Fibroblast of skin of right quadriceps (primary cell): ENCODE results near the gene SCYGR2.
A peak's percentile ranks its signal among the peaks of the same experiment; 100 is the strongest.
"Not testable (repeated sequence)": the region's sequence is repeated elsewhere in the genome, so short reads cannot be mapped to it uniquely, and the experiment has no call there.

Source experiments
- DNase-seq: peaks from one replicate; pipeline ENCODE4 v3.0.0-alpha.2; 2013

The SCYGR2 gene, protein sequence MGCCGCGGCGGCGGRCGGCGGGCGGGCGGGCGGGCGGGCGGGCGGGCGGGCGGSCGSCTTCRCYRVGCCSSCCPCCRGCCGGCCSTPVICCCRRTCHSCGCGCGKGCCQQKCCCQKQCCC

DNA sequence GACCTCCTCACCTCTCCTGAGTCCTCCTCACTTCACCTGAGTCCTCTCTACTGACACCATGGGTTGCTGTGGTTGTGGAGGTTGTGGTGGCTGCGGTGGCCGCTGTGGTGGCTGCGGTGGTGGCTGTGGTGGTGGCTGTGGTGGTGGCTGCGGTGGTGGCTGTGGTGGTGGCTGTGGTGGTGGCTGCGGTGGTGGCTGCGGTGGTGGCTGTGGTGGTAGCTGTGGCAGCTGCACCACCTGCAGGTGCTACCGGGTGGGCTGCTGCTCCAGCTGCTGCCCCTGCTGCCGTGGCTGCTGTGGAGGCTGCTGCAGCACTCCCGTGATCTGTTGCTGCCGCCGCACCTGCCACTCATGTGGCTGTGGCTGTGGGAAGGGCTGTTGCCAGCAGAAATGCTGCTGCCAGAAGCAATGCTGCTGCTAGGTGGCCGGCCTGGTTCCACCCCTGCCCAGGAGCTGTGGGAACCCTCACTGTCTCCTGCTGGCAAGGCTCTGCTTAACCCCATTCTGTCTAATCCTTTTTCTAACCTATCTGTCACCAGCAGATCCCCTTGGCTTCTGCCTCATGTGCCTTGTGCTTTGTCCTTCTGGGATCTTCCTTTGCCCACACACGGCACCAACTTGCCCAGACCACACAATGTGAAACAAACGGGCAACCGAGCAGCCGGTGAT lies at the start of gene SCYGR2:
Gene SCYGR2, plus strand, starts transcription at position 59 of the 669 bp plus-strand sequence. Its CDS starts 0 bp downstream, at position 59.
- DNase-seq: not testable (repeated sequence)

DNA sequence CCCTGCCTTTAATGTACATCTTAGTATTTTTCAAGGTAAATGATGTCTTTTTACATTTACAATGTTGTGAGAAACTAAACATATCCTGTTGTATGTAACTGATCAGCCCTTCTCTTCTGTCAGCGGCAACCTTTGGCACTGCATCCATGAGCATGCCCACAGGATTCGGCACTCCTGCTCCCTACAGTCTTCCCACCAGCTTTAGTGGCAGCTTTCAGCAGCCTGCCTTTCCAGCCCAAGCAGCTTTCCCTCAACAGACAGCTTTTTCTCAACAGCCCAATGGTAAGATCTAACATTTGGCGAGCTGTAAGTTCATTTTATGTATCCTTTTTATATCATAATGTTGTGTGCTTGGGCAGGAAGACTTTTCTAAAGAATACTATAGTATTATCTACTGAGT lies 46.9 kb upstream of the SCYGR2 start:
- DNase-seq: no peak

GRCh38 chr2:227562581-227562980 lies 36.1 kb upstream of the SCYGR2 start:
- DNase-seq: no peak

GRCh38 chr2:227565080-227565479 lies 33.6 kb upstream of the SCYGR2 start:
- DNase-seq: no peak

- no peak for DNase-seq
These were observed 32.7 kb upstream of the SCYGR2 start for GRCh38 chr2:227566012-227566411.

DNA sequence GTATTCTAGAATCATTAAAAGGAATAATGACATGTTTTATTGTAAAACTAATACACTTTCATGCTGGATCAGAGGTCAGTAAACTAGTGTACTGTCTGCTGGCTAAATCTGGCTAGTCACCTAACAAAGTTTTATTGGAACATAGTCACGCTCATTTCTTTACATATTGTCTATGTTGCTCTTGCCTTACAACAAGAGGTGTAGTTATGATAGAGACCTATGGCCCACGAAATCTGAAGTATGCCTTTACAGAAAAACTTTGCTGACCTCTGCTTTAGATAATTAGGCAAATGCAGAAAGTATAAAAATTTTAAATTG lies 29.9 kb upstream of the SCYGR2 start:
- no peak for DNase-seq

DNA sequence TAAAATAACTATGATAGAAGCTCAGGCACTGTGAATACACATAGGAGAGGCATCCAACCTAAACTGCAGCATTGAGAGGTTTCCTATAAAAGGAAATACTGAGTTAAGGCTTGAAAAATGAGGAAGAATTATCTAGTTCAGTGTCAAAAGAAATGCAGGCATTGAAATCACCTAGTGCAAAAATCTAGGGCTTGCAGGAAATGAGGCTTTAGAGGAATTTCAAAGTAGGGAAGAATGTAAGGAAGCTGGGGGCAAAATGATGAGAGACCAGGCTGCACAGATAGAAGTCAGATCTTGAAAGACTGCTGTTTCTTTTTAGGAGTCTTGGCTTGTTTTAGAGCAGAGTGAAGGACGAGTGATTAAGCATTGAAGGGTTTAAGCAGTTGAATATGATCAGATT lies 28.1 kb upstream of the SCYGR2 start:
- peak; percentile 6 for DNase-seq

- DNase-seq: no peak
These were observed 22.6 kb upstream of the SCYGR2 start for GRCh38 chr2:227576110-227576509.

DNA sequence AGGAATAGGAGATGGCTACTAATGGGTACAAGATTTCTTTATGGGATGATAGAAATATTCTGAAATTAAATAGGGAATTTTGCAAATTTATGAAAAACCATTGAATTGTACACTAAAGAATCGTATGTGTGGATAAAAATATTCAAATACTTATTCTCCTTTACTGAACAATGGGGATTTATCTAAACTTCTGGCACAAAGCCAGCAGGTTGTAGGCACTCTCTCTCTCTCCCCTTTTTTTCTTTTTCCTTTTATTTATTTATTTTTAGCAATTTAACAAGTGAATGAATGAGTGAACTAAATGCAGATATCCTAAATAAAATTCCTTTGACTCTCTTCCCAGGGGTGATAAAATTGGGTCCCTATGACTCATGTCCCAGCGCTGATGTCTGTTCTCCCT lies 21.9 kb upstream of the SCYGR2 start:
- DNase-seq: no peak

- DNase-seq: no peak
These were observed 21.1 kb upstream of the SCYGR2 start for GRCh38 chr2:227577555-227577954.

DNA sequence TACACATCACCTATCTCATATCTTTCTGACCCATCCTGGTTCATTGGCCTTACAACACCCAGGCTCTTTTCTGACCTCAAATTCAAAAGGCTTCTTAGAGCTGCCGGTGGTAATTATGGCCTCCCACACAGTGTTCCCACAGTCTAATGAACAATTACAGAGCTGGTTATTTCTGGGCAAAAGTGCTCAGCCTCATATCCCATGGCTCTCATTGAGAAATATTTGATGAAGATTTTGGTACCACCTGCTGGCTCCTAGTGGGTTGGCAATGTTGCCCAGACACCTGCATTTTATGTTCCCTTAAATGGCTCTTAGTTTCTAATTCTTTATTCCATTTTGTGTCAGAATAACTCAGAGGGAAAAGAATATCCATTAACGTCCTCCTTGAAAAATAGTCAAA lies 20.1 kb upstream of the SCYGR2 start:
- DNase-seq: no peak

DNA sequence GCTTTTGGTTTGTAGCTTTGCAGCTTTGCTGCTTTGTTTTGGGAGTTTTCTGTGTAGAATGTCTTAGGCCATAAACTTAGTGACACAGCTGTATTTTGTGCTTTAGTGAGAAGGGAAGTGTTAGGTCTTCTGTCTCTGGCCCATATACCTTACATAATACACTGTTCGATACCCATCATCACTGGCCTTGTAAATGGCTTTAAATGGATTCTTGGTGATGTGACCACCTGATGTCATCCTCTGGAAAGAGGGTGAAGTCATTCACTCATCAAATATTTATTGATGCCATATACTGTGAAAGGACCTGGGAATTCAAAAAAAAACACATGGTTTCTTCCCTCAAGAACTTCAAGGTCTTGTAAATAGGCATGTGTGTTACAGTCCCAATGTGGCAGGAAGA lies 18.9 kb upstream of the SCYGR2 start:
- no peak for DNase-seq

- DNase-seq: no peak
These were observed 16.3 kb upstream of the SCYGR2 start for GRCh38 chr2:227582369-227582768.

- DNase-seq: no peak
These were observed 5.9 kb upstream of the SCYGR2 start for GRCh38 chr2:227592694-227593387.

GRCh38 chr2:227595797-227596196 lies 2.9 kb upstream of the SCYGR2 start:
- no peak for DNase-seq

- no peak for DNase-seq
These were observed 1.7 kb upstream of the SCYGR2 start for GRCh38 chr2:227597036-227597435.

GRCh38 chr2:227597998-227598397 lies 695 bp upstream of the SCYGR2 start:
- no peak for DNase-seq

GRCh38 chr2:227602358-227602757 lies 3.7 kb downstream of the SCYGR2 start:
- DNase-seq: no peak

GRCh38 chr2:227606476-227606875 lies 7.8 kb downstream of the SCYGR2 start:
- no peak for DNase-seq

DNA sequence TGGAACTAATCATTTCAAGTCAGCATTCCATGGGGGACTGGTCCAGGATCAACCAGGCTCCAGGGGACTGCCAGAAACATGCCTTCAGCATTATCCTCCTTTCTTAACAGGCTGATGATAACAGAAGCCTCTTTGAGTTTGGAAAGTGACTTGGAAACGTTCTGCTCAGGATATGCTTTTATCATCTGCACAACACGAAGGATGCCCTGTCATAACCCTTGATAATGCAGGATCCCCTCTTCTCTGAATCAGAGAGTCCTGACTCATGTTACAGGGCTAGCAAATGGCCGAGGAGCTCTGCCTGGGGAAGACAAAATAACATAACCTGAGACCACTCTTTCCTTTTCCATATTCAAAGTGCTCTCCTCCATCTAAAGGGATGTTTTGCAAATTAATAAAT lies 9.2 kb downstream of the SCYGR2 start:
- no peak for DNase-seq

DNA sequence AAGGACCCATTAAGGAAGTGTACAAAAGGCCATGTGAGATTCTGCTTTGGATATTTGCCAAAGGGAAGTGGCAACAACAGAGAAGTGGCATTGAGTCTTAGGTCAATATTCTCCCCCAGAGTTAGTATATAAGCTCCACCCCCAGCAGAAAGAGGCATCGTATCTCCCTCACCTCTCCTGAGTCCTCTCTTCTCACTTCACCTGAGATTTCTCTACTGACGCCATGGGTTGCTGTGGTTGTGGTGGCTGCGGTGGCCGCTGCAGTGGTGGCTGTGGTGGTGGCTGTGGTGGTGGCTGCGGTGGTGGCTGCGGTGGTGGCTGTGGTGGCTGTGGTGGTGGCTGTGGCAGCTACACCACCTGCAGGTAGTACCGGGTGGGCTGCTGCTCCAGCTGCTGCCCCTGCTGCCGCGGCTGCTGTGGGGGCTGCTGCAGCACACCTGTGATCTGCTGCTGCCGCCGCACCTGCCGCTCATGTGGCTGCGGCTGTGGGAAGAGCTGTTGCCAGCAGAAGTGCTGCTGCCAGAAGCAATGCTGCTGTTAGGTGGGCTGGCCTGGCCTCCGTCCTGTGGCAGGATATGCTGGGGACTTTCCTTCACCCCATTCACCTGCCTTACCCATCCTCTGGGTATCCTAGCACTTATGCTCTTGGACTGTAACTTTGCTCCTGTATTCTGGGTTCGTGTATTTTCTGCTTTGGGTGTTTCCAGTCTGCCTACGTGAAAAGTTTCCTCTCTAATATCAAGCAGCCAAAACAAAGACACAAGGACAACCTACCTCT lies 10.1 kb downstream of the SCYGR2 start:
- DNase-seq: no peak

GRCh38 chr2:227610123-227610522 lies 11.4 kb downstream of the SCYGR2 start:
- no peak for DNase-seq

DNA sequence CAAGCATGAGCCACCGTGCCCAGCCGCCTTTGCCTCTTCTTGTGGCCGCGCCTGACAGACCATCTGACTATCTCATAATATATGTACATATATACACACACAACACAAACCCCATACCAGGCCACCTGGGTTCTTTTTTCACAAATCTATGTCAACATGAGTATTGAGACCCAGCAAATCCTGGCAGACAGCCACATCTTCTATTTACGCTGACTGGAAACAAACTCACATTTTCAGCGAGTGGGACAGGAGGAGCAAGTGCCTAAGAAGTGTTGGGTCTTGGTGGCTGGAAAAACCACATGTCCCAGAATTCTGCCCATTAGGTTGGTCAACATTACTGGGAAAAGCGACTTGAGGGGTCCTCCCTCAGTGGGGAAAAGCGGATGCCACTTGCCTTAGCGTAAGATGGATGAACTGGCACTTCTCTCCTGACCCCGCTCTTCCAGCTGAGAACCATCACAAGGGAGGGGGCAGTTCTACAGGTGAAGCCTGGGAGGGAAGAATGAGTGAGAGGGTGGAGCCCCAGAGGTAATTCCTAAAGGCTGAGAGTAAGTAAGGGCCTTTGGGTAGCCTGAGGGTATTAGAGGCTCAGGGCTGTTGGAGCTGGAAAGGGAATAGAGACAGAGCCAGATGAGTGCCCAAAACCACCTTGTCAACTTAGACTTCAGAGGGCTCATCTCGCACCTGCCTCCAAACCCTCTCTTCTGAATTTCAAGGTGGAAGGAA lies 14.0 kb downstream of the SCYGR2 start:
- DNase-seq: no peak
